Measurements from ENCODE around the gene CD99L2.

DNA sequence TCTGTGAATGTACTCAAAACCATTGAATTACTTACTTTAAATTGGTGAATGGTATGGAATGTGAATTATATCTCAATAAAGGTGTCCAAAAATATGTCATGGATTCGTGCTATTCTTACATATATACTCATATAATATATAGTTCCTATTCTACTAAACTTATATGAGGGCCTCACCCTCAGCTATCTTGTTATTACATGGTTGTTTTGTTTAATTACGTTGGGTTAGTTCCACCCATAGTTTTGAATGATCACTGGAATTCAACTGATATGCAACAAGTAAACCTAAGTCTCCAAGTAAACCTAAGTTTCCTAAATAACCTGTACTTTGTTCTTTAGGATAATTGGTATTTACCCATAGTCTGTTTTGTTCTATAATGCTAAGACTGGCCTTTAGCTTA, 30.6 kb upstream of the CD99L2 start:
- no peak for TF ChIP-seq FOXM1 (IDR thresholded peaks at IDR 0.05; ENCODE audit: borderline replicate concordance)
- no peak for TF ChIP-seq FOXA1 (IDR thresholded peaks at IDR 0.05)
- no peak for TF ChIP-seq LEF1 (IDR thresholded peaks at IDR 0.05; ENCODE audit: borderline replicate concordance)
- TF ChIP-seq SUZ12 (IDR thresholded peaks at IDR 0.05) = no peak
